Mesangial cell (primary cell): ENCODE results near the gene C10orf62. TPM values are rescaled to one million over a fixed set of nuclear protein-coding genes. Genes with fewer than 3 reads are reported as not detected.

Experiments used
- total RNA-seq: library from RNA; depleted of rRNA; stranded (reverse); fragments of >200 nt; gene quantifications from 2 replicates; pipeline ENCODE4 v1.2.3, GENCODE V29; 2015

The C10orf62 gene
- total RNA-seq: 0.13 TPM in 1 of 2 replicates, not detected in the other

GRCh38 chr10:97589479-97589878 is at the start of gene C10orf62:
Gene C10orf62, plus strand, starts transcription at chr10:97589721. Its CDS starts 177 bp downstream, at chr10:97589898.

GRCh38 chr10:97572214-97572989 is 17.1 kb upstream of the C10orf62 start, which contains the start of gene ANKRD2:
Gene ANKRD2, plus strand, starts transcription at chr10:97572779. Its CDS starts 10 bp downstream, at chr10:97572789.

GRCh38 chr10:97584060-97584797 is 5.3 kb upstream of the C10orf62 start, which contains the start of gene HOGA1:
Gene HOGA1, plus strand, starts transcription at chr10:97584389. Its CDS starts 315 bp downstream, at chr10:97584704.

GRCh38 chr10:97632949-97633884 is 43.7 kb downstream of the C10orf62 start, which contains the start of gene MORN4:
Gene MORN4, minus strand, starts transcription at chr10:97633500. Its CDS starts 13,847 bp downstream, at chr10:97619653.

GRCh38 chr10:97640174-97640867 is 50.8 kb downstream of the C10orf62 start, which contains the start of gene PI4K2A:
Gene PI4K2A, plus strand, starts transcription at chr10:97640671. Its CDS starts 72 bp downstream, at chr10:97640743.

Other genes starting within 250 kb of the C10orf62 start
- gene RRP12, start 188.4 kb upstream of the C10orf62 start, total RNA-seq: 21.7 and 30.3 TPM in 2 replicates
- 331 and 615 TPM in 2 replicates for gene PGAM1, start 163.5 kb upstream of the C10orf62 start, total RNA-seq
- gene EXOSC1, start 143.7 kb upstream of the C10orf62 start, total RNA-seq: 35.7 and 47.3 TPM in 2 replicates
- gene ZDHHC16, start 143.5 kb upstream of the C10orf62 start, total RNA-seq: 38.0 and 59.6 TPM in 2 replicates
- 96.1 and 128 TPM in 2 replicates for gene MMS19, start 91.3 kb upstream of the C10orf62 start, total RNA-seq
- gene UBTD1, start 90.8 kb upstream of the C10orf62 start, total RNA-seq: 45.5 and 55.0 TPM in 2 replicates
- 0.81 and 3.0 TPM in 2 replicates for gene ANKRD2, start 16.9 kb upstream of the C10orf62 start, total RNA-seq
- gene HOGA1, start 5.3 kb upstream of the C10orf62 start, total RNA-seq: 3.1 and 18.4 TPM in 2 replicates
- gene MORN4, start 43.8 kb downstream of the C10orf62 start, total RNA-seq: 7.5 and 9.5 TPM in 2 replicates
- gene PI4K2A, start 51.0 kb downstream of the C10orf62 start, total RNA-seq: 20.2 and 23.8 TPM in 2 replicates
- gene AVPI1, start 97.5 kb downstream of the C10orf62 start, total RNA-seq: 9.3 and 12.3 TPM in 2 replicates
- gene MARVELD1, start 124.0 kb downstream of the C10orf62 start, total RNA-seq: 37.5 and 61.7 TPM in 2 replicates
- gene ZFYVE27, start 147.4 kb downstream of the C10orf62 start, total RNA-seq: 13.7 and 21.9 TPM in 2 replicates
- 0.16 and 3.0 TPM in 2 replicates for gene SFRP5, start 182.3 kb downstream of the C10orf62 start, total RNA-seq